ENCODE measurements around the gene ACTG1.

ACTG1 gene

GRCh38 chr17:81492202-81492601, 20.4 kb downstream of the ACTG1 start:
- Mint-ChIP-seq H3K27ac (no peak overlapping the region), H3K27me3 (ENCODE audit: low read depth) (peaks cover 9% of the 10 kb centered on the region), H3K36me3 (ENCODE audit: low read depth) (no peaks in the 10 kb centered on the region), H3K9me3 (no peaks in the 10 kb centered on the region), H3K4me1 (ENCODE audit: low read depth) (peaks cover 10% of the 10 kb centered on the region), H3K4me3 (no peak overlapping the region)
- DNase-seq (ENCODE audit: low spot score) = no peak

DNA sequence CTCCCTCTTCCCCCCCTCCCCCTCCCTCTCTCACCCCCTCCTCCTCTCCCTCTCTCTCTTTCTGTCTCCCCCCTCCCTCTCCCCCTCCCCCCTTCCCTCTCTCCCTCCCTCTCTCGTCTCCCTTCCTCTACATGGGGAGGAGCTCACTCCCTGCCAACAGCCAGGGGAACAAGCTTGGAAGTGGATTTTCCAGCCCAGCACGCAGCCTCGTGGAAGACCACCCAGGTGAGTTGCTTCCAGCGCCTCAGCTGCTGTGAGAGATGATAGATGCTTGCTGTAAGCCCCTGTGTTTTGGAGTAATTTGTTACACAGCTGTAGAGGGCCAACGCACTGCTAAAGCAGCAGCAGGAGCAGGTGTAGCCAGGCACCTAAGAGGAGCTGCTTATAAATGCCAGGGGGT, 20.8 kb downstream of the ACTG1 start:
- Mint-ChIP-seq H3K4me1 (ENCODE audit: low read depth) (peaks cover 10% of the 10 kb centered on the region), H3K4me3 (no peak overlapping the region), H3K27ac (no peak overlapping the region), H3K27me3 (ENCODE audit: low read depth) (peaks cover 9% of the 10 kb centered on the region), H3K9me3 (no peaks in the 10 kb centered on the region), H3K36me3 (ENCODE audit: low read depth) (no peaks in the 10 kb centered on the region)
- DNase-seq (ENCODE audit: low spot score) = no peak

DNA sequence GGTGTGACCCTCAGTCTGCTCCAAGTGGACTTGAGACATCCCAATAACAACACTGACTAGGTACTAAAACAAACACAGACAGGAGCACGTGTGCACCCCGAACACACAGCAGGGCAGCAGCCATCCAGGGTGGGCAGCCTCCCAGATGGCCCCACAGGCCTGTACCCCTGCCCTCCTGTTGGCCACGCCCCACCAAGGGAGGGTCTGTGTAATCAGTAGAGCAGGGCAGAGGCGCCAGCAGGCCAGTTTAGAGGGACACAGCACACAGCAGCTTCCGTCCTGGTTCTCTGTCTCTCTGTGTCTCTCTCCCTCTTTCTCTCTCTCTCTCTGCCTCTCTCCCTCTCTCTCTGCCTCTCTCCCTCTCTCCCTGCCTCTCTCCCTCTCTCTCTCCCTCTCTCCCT, 21.4 kb downstream of the ACTG1 start:
- no peak overlapping the region for H3K27ac Mint-ChIP-seq
- H3K4me1 Mint-ChIP-seq (ENCODE audit: low read depth) = peaks cover 13% of the 10 kb centered on the region
- no peaks in the 10 kb centered on the region for H3K36me3 Mint-ChIP-seq (ENCODE audit: low read depth)
- no peak overlapping the region for H3K4me3 Mint-ChIP-seq
- H3K27me3 Mint-ChIP-seq (ENCODE audit: low read depth) = peaks cover 8% of the 10 kb centered on the region
- no peak for DNase-seq (ENCODE audit: low spot score)
- H3K9me3 Mint-ChIP-seq = no peaks in the 10 kb centered on the region

DNA sequence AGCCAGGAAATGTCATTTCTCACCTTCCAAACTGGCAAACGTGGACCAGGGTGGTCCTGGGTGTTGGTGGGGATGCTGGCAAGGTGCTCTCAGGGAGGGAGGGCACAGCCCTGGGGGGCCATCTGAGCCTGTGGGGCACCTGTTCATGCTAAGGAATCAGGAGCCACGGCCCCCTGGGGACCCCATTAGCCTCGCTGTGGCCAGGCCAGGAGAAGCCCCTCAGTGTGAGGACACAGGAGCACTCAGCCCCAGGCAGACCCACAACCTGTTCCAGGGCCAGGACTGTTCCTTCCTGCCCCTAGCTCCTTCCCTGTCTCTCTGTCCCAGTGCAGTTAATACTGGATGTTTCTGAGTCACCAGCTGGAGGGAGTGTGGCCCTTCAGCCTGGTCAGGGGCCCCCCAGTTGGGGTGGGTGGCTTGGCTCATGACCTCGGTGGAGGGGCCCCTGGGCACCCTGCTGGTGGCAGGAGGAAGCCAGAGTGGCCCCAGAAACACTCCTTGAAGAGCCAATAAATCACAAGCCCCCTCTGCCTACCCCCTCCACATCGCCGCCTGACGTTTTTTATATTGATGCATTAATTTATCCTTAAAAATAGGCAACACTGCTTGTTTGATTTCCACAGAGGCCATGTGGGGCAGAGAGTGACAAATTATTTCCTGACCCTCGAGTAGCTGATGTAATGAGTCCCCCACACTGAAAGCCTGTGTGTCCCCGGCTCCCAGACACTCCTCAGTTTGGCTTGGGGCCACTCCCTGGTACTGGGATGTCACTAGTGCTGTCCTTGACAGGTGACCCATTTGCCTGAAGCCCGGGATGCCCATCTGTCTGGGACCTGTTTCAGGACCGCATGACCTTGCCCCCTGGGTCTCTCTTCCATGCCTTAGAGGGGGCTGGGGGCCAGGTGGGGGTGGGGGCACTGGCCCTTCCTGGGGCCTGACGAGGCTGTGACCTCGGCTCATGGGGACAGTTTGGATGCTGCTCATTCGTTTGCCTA, 22.3 kb downstream of the ACTG1 start:
- DNase-seq (ENCODE audit: low spot score) = no peak
- H3K27me3 Mint-ChIP-seq (ENCODE audit: low read depth) = peaks cover 5% of the 10 kb centered on the region
- H3K4me3 Mint-ChIP-seq = peak overlapping the region; percentile 61
- H3K36me3 Mint-ChIP-seq (ENCODE audit: low read depth) = no peaks in the 10 kb centered on the region
- no peak overlapping the region for H3K27ac Mint-ChIP-seq
- H3K4me1 Mint-ChIP-seq (ENCODE audit: low read depth) = peaks cover 16% of the 10 kb centered on the region
- H3K9me3 Mint-ChIP-seq = no peaks in the 10 kb centered on the region

DNA sequence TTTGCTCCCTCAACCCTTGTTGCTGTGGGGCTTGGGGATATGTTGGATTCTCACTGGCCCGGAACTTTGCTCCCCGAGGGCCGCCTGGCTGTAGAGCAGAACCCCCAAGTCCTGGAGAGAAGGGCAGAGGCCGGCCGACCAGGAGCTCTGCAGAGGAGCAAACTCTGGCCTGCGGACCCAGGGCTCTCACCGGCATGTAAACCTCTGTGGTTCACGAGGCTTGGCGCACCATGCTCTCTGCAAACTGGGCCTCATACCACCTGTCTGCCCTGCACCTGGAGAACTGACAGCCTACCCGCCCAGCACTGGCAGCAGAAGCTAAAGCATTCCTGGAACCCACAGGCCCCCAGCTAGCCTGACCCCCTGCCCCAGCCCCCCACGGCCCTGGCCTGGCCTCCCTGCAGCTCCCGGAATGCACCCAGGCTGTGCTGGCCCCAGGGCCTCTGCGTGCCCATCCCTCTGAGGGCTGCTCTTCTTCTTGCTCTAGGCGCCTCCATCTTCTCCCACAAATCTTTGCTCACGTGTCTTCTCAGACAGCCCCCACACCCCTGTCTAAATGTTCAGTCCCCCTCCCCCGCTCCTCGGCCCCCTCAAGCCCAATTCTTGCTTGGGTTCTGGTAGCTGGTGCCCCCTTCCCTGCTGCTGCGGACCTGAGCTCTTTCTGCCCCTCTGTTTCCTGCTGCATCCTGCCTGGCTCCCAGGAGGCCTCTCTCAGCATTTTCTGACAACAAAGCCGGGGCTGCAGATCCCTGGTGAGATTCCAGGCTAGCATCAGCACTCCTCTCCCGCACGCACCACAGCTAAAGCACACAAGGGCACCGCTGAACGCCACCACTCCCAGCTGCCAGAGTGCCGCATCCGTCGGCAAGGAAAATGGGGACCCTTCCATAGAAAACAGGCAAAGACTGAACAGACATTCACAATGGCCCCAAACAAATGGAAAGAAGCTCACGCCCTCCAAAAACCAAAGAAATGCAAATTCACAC, 23.3 kb downstream of the ACTG1 start:
- Mint-ChIP-seq H3K9me3 (no peaks in the 10 kb centered on the region), H3K4me1 (ENCODE audit: low read depth) (peaks cover 8% of the 10 kb centered on the region), H3K27ac (peak overlapping the region; percentile 73), H3K4me3 (peak overlapping the region; percentile 61), H3K36me3 (ENCODE audit: low read depth) (no peaks in the 10 kb centered on the region), H3K27me3 (ENCODE audit: low read depth) (peaks cover 5% of the 10 kb centered on the region)
- DNase-seq (ENCODE audit: low spot score) = no peak

- no peak overlapping the region for H3K4me3 Mint-ChIP-seq
Observed at GRCh38 chr17:81488276-81488860, 24.2 kb downstream of the ACTG1 start.

DNA sequence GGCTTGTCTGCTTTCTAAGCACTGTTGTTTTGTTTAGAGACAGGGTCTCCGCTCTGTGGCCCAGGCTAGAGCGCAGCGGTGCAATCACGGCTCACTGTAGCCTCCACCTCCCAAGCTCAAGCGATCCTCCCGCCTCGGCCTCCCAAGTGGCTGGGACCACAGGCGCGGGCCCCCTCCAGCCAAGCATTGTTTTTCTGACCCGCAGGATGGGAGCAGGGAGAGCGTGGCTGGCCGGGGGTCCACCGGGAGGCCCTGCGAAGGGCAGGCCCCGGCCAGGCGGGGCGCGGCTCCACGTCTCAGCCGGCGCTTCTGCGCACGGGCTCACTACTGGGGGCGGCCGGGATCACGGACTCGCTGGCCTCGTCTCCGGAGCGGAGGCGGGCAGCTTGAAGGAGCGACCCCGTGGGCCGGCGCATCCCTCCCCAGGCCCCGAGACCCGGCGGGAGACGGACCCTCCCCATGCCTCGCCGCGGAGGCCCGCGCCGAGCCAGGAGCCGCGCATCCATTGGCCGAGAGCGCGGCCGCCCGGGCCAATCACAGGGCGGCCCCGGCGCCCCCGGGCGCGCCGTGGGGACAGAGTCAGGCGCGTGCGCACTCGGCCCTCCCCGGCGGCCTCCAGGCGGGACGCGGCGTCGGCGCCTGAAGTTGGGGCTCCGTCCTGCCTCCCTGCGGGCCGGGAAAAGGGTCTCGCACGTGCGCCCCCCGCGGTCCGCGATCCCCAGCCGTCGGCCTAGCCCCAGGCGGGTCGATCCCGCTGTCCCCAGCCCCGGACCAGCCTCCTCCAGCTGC, 24.9 kb downstream of the ACTG1 start:
- H3K4me1 Mint-ChIP-seq (ENCODE audit: low read depth) = peaks cover 10% of the 10 kb centered on the region
- peak overlapping the region; percentile 63 for H3K4me3 Mint-ChIP-seq
- DNase-seq (ENCODE audit: low spot score) = peak; percentile 79
- peak overlapping the region; percentile 68 for H3K27ac Mint-ChIP-seq
- H3K9me3 Mint-ChIP-seq = no peaks in the 10 kb centered on the region
- no peaks in the 10 kb centered on the region for H3K36me3 Mint-ChIP-seq (ENCODE audit: low read depth)
- H3K27me3 Mint-ChIP-seq (ENCODE audit: low read depth) = peaks cover 10% of the 10 kb centered on the region

More at GRCh38 chr17:81488276-81488860, 24.2 kb downstream of the ACTG1 start:
- no peak overlapping the region for H3K27ac Mint-ChIP-seq
- peaks cover 5% of the 10 kb centered on the region for H3K27me3 Mint-ChIP-seq (ENCODE audit: low read depth)
- no peak for DNase-seq (ENCODE audit: low spot score)
- H3K9me3 Mint-ChIP-seq = no peaks in the 10 kb centered on the region
- H3K36me3 Mint-ChIP-seq (ENCODE audit: low read depth) = no peaks in the 10 kb centered on the region
- H3K4me1 Mint-ChIP-seq (ENCODE audit: low read depth) = peaks cover 8% of the 10 kb centered on the region

- peak overlapping the region; percentile 63 for H3K4me3 Mint-ChIP-seq
- no peak overlapping the region for H3K27ac Mint-ChIP-seq
- peaks cover 12% of the 10 kb centered on the region for H3K27me3 Mint-ChIP-seq (ENCODE audit: low read depth)
- H3K36me3 Mint-ChIP-seq (ENCODE audit: low read depth) = no peaks in the 10 kb centered on the region
- H3K4me1 Mint-ChIP-seq (ENCODE audit: low read depth) = peaks cover 10% of the 10 kb centered on the region
- H3K9me3 Mint-ChIP-seq = no peaks in the 10 kb centered on the region
- DNase-seq (ENCODE audit: low spot score) = no peak
Observed at GRCh38 chr17:81487089-81487486, 25.5 kb downstream of the ACTG1 start.

GRCh38 chr17:81486199-81486810, 26.3 kb downstream of the ACTG1 start:
- peak overlapping the region; percentile 22 for H3K4me3 Mint-ChIP-seq
- DNase-seq (ENCODE audit: low spot score) = peak; percentile 32
- peaks cover 10% of the 10 kb centered on the region for H3K4me1 Mint-ChIP-seq (ENCODE audit: low read depth)
- H3K36me3 Mint-ChIP-seq (ENCODE audit: low read depth) = no peaks in the 10 kb centered on the region
- H3K27ac Mint-ChIP-seq = peak overlapping the region; percentile 75
- peaks cover 15% of the 10 kb centered on the region for H3K27me3 Mint-ChIP-seq (ENCODE audit: low read depth)
- no peaks in the 10 kb centered on the region for H3K9me3 Mint-ChIP-seq

DNA sequence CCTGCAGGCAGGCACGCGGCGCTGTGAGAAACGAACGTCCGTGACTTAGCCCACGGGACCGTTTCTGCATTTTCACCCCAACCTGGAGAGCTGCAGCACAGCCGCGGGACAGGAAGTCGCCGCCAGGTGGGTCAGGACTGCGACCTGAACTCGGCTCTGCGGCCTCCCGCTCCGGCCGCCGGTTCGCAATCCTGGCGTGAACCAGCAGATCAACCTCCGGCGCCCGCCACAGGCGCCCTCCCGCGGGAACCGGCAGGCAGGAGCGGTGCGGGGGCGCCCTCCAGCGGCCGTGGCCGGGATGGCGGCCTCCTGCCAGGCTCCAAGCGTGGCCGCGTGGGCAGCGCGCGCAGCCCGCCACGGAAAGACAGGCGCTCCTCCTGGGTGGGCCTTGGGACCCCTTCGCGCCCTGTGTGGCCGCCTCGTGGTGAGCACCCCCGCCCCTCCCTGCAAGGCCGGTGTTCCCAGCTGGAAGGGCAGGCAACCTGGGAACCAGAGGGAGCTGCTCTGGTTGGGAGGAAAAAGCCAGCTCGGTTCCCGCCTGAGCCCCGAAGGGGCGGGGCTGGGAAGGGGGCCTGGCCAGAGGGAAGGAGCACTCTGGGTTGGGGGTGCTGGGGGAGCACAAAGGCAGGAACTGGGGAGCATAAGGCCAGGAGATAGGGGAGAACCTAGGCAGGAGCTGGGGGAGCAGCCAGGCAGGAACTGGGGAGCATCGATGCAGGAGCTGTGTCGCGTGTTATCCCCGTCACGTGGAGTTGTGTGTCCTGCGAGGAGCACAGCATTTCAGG, 28.2 kb downstream of the ACTG1 start:
- H3K9me3 Mint-ChIP-seq = no peaks in the 10 kb centered on the region
- H3K27ac Mint-ChIP-seq = no peak overlapping the region
- no peak overlapping the region for H3K4me3 Mint-ChIP-seq
- DNase-seq (ENCODE audit: low spot score) = peak; percentile 90
- peaks cover 29% of the 10 kb centered on the region for H3K27me3 Mint-ChIP-seq (ENCODE audit: low read depth)
- peaks cover 8% of the 10 kb centered on the region for H3K4me1 Mint-ChIP-seq (ENCODE audit: low read depth)
- no peaks in the 10 kb centered on the region for H3K36me3 Mint-ChIP-seq (ENCODE audit: low read depth)

- H3K4me3 Mint-ChIP-seq = no peak overlapping the region
Observed at GRCh38 chr17:81483862-81484194, 28.8 kb downstream of the ACTG1 start.

DNA sequence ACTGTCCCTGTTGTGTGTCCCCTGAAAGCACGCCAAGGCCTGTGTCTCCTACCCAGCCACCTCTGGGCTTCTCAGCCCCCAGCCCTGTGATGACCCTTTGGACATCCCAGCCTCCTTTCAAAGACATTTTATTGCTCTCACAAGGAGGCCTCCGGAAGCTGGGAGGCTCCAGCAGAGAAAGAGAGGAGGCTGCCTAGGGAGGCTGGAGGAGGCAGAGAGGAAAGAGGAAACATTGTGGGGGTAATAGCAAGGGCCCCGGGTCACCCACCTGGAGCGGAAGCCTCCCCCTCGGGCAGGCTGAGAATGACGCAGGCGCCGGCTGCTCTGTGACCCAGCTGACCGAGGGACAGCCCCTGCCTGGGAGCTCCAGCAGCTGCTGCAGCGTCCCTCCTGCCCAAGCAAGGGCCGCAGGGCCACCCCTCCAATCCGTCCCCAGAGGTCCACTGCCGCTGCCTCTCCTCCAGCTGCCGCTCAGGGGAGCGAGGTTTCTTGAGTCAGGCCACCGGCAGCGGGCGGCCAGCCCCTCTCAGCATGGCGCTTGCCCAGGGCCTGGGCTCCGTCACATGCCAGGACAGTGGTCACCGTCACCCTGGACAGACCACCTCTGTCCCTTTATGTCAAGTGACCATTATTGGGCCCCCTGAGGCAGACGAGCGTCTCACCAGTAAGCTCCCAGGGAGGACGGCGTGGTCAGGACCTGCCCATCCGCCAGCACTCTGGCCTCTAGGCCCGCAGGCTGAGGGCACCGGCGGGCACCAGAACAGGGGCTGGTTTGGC, 29.3 kb downstream of the ACTG1 start:
- no peak overlapping the region for H3K4me3 Mint-ChIP-seq
- no peaks in the 10 kb centered on the region for H3K9me3 Mint-ChIP-seq
- H3K27ac Mint-ChIP-seq = no peak overlapping the region
- no peak for DNase-seq (ENCODE audit: low spot score)
- peaks cover 8% of the 10 kb centered on the region for H3K4me1 Mint-ChIP-seq (ENCODE audit: low read depth)
- peaks cover 30% of the 10 kb centered on the region for H3K27me3 Mint-ChIP-seq (ENCODE audit: low read depth)
- no peaks in the 10 kb centered on the region for H3K36me3 Mint-ChIP-seq (ENCODE audit: low read depth)

More at GRCh38 chr17:81483862-81484194, 28.8 kb downstream of the ACTG1 start:
- no peaks in the 10 kb centered on the region for H3K9me3 Mint-ChIP-seq
- H3K36me3 Mint-ChIP-seq (ENCODE audit: low read depth) = no peaks in the 10 kb centered on the region
- no peak overlapping the region for H3K27ac Mint-ChIP-seq
- H3K27me3 Mint-ChIP-seq (ENCODE audit: low read depth) = peaks cover 30% of the 10 kb centered on the region
- H3K4me1 Mint-ChIP-seq (ENCODE audit: low read depth) = peaks cover 8% of the 10 kb centered on the region
- DNase-seq (ENCODE audit: low spot score) = no peak
